A549 (cell line): ENCODE data around the gene CCDC137. TPM values are rescaled to one million over a fixed set of nuclear protein-coding genes. Genes with fewer than 3 reads are reported as not detected.

Source experiments
- ATAC-seq, 2 experiments: fragments of 200-7000 bp in 1 of 2; fragments of >200 bp in 1 of 2; cut with Nextera tagmentation in 1 of 2; cut with Tn5 transposase in 1 of 2; 3 replicates each; pipeline versions ENCODE4 v1.8.0 to v1.9.1; 2018 to 2020; ENCODE audit warnings: mild to moderate bottlenecking in 1 of 2, moderate library complexity in 1 of 2
- CTCF ChIA-PET: fragments of 300-600 bp; sonication (Branson Sonifier 250); formaldehyde crosslinking; extraction: SDS; loops from one replicate; lab custom pipeline; 2021; ENCODE audit warnings: antibody characterized with exemption, inconsistent platforms; lab: Yijun Ruan, JAX
- POLR2A ChIA-PET: fragments of 350-600 bp; formaldehyde crosslinking; extraction: SDS; loops from one replicate; lab custom pipeline; 2021; ENCODE audit warnings: antibody characterized with exemption, inconsistent platforms; lab: Yijun Ruan, JAX
- DNase-seq, 2 experiments: peaks; one replicate each; pipeline versions ENCODE4 v3.0.0 to v3.0.0-alpha.2; 2011 to 2016; ENCODE audit warnings: low read depth in 1 of 2, low spot score in 1 of 2
- FAIRE-seq: peaks from 2 replicates; lab custom pipeline; 2011; peaks lifted over from hg19 to GRCh38; lab: Jason Lieb, UNC
- H3K27ac ChIP-seq, 2 experiments: fragments of >200 bp; sonication (Bioruptor Twin); formaldehyde crosslinking; 3 replicates each; pipeline ENCODE4 v1.5.1; 2016 to 2017
- H3K4me1 ChIP-seq: fragments of >200 bp; sonication (Bioruptor Twin); formaldehyde crosslinking; 3 replicates; pipeline ENCODE4 v1.6.1; 2016
- H3K4me2 ChIP-seq: fragments of >200 bp; sonication (Bioruptor Twin); formaldehyde crosslinking; 3 replicates; pipeline ENCODE4 v1.6.1; 2016
- H3K4me3 ChIP-seq: fragments of >200 bp; sonication (Bioruptor Twin); formaldehyde crosslinking; 3 replicates; pipeline ENCODE4 v1.5.1; 2016
- H3K9me3 ChIP-seq: fragments of >200 bp; sonication (Bioruptor Twin); formaldehyde crosslinking; 3 replicates; pipeline ENCODE4 v1.6.1; 2016
- ATOH8 ChIP-seq: fragments of 250-450 bp; sonication (Bioruptor Pico); IDR thresholded peaks from 2 replicates; pipeline ENCODE4 v1.5.0; 2020; ENCODE audit warnings: low read depth, mild to moderate bottlenecking, moderate library complexity
- CBX2 ChIP-seq: fragments of 200-600 bp; sonication (generic); IDR thresholded peaks from 2 replicates; pipeline ENCODE4 v1.6.1; 2016; ENCODE audit warnings: low read depth, mild to moderate bottlenecking, borderline replicate concordance
- CBX8 ChIP-seq: fragments of 200-600 bp; sonication (generic); IDR thresholded peaks from 2 replicates; pipeline ENCODE4 v1.6.1; 2016
- CHD2 ChIP-seq: fragments of 150-350 bp; IDR thresholded peaks from 2 replicates; pipeline ENCODE4 v1.6.1; 2014; ENCODE audit warnings: low read length; ENCODE audit not compliant: partially characterized antibody
- CHD4 ChIP-seq: fragments of 200-600 bp; sonication (generic); IDR thresholded peaks from 2 replicates; pipeline ENCODE4 v1.6.1; 2016; ENCODE audit warnings: antibody characterized with exemption, mild to moderate bottlenecking, borderline replicate concordance
- EHF ChIP-seq: fragments of 250-450 bp; sonication (Bioruptor Pico); IDR thresholded peaks from 2 replicates; pipeline ENCODE4 v1.5.0; 2020; ENCODE audit warnings: mild to moderate bottlenecking
- FOSL2 ChIP-seq, 2 experiments: fragments of 450-650 bp in 1 of 2; fragments of >200 bp in 1 of 2; sonication (Bioruptor Twin) in 1 of 2; formaldehyde crosslinking; IDR thresholded peaks; 2 replicates each; pipeline versions ENCODE4 v1.5.0 to v1.6.1; 2016 to 2020; ENCODE audit warnings: mild to moderate bottlenecking in 1 of 2, moderate library complexity in 1 of 2
- FOXS1 ChIP-seq: fragments of 250-450 bp; sonication (Bioruptor Pico); IDR thresholded peaks from 2 replicates; pipeline ENCODE4 v1.5.0; 2020; ENCODE audit warnings: mild to moderate bottlenecking, moderate library complexity
- GATA3 ChIP-seq: IDR thresholded peaks from 2 replicates; pipeline ENCODE4 v1.6.1; 2012; ENCODE audit warnings: borderline replicate concordance
- HOXB13 ChIP-seq: fragments of 250-450 bp; sonication (Bioruptor Pico); IDR thresholded peaks from 2 replicates; pipeline ENCODE4 v1.5.0; 2020; ENCODE audit warnings: low read depth, mild to moderate bottlenecking, moderate library complexity
- HOXB5 ChIP-seq: fragments of 250-450 bp; sonication (Bioruptor Pico); IDR thresholded peaks from 2 replicates; pipeline ENCODE4 v1.5.0; 2020; ENCODE audit warnings: mild to moderate bottlenecking, moderate library complexity
- KDM1A ChIP-seq: fragments of 200-600 bp; sonication (generic); IDR thresholded peaks from 2 replicates; pipeline ENCODE4 v1.6.1; 2016; ENCODE audit warnings: low read depth, mild to moderate bottlenecking
- NR3C1 ChIP-seq: fragments of >200 bp; sonication (Bioruptor Twin); formaldehyde crosslinking; IDR thresholded peaks from 3 replicates; pipeline ENCODE4 v1.6.1; 2017
- PHF8 ChIP-seq: fragments of 200-600 bp; sonication (generic); IDR thresholded peaks from 2 replicates; pipeline ENCODE4 v1.6.1; 2016; ENCODE audit warnings: low read depth, mild to moderate bottlenecking, antibody characterized with exemption, moderate library complexity, borderline replicate concordance
- POLR2AphosphoS2 ChIP-seq: conservative IDR thresholded peaks from 2 replicates; pipeline ENCODE4 v1.6.1; 2012; ENCODE audit warnings: low read length, improper control_type of control experiment, inconsistent platforms
- RFX5 ChIP-seq: fragments of 450-650 bp; IDR thresholded peaks from 2 replicates; pipeline ENCODE4 v1.7.1; 2014; ENCODE audit warnings: antibody characterized with exemption, mild to moderate bottlenecking, moderate library complexity
- RNF2 ChIP-seq: fragments of 200-600 bp; sonication (generic); IDR thresholded peaks from 2 replicates; pipeline ENCODE4 v1.6.1; 2016; ENCODE audit warnings: low read depth, mild to moderate bottlenecking, antibody characterized with exemption, moderate library complexity, borderline replicate concordance
- TP53 ChIP-seq: fragments of 250-450 bp; sonication (Bioruptor Pico); IDR thresholded peaks from 2 replicates; pipeline ENCODE4 v1.5.0; 2021; ENCODE audit warnings: mild to moderate bottlenecking, moderate library complexity
- ZC3H11A ChIP-seq: fragments of 450-650 bp; IDR thresholded peaks from 2 replicates; pipeline ENCODE4 v1.6.1; 2014; ENCODE audit warnings: antibody characterized with exemption, mild to moderate bottlenecking
- WGBS: methylation state at CpG from one replicate; pipeline ENCODE4 v1.1.6; 2017; ENCODE audit errors: missing lambda C conversion rate; 5-methylcytosine and 5-hydroxymethylcytosine counted together
- polyA plus RNA-seq, 4 experiments: library from polyadenylated mRNA; depleted of rRNA in 3 of 4; stranded (reverse); fragments of >200 nt; fragmentation: RNase III in 1 of 4; extraction: RNeasy Plus Mini Kit Qiagen cat#74134 plus additional on column Dnase treatment in 1 of 4; gene quantifications; 2 replicates in 3 of 4; 3 replicates in 1 of 4; pipeline ENCODE4 v1.2.3, GENCODE V29; 2011 to 2017
- TF ChIP-seq, protein P1 (sequence below): fragments of 450-650 bp; IDR thresholded peaks from 2 replicates; pipeline ENCODE4 v1.6.1; 2014; ENCODE audit warnings: antibody characterized with exemption
- TF ChIP-seq, protein P2 (sequence below): fragments of >200 bp; sonication (Bioruptor Twin); formaldehyde crosslinking; IDR thresholded peaks from 3 replicates; pipeline ENCODE4 v1.6.1; 2016
- TF ChIP-seq, protein P3 (sequence below): IDR thresholded peaks from 2 replicates; pipeline ENCODE4 v1.6.1; 2012
- TF ChIP-seq, protein P4 (sequence below): fragments of 150-350 bp; IDR thresholded peaks from 2 replicates; pipeline ENCODE4 v1.6.1; 2014; ENCODE audit warnings: low read depth, mild to moderate bottlenecking, low read length
- TF ChIP-seq, protein P5 (sequence below): fragments of >200 bp; sonication (Bioruptor Twin); formaldehyde crosslinking; IDR thresholded peaks from 3 replicates; pipeline ENCODE4 v1.5.1; 2016

The CCDC137 gene
- polyA plus RNA-seq, 2 of the 4 experiments (the other 2 are of a cell fraction), result 22.6 to 55.0 TPM

- TF ChIP-seq, protein P1, sequence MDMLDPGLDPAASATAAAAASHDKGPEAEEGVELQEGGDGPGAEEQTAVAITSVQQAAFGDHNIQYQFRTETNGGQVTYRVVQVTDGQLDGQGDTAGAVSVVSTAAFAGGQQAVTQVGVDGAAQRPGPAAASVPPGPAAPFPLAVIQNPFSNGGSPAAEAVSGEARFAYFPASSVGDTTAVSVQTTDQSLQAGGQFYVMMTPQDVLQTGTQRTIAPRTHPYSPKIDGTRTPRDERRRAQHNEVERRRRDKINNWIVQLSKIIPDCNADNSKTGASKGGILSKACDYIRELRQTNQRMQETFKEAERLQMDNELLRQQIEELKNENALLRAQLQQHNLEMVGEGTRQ, result no peak
Observed at GRCh38 chr17:81717766-81718089, 51.2 kb downstream of the CCDC137 start (continued).

DNA sequence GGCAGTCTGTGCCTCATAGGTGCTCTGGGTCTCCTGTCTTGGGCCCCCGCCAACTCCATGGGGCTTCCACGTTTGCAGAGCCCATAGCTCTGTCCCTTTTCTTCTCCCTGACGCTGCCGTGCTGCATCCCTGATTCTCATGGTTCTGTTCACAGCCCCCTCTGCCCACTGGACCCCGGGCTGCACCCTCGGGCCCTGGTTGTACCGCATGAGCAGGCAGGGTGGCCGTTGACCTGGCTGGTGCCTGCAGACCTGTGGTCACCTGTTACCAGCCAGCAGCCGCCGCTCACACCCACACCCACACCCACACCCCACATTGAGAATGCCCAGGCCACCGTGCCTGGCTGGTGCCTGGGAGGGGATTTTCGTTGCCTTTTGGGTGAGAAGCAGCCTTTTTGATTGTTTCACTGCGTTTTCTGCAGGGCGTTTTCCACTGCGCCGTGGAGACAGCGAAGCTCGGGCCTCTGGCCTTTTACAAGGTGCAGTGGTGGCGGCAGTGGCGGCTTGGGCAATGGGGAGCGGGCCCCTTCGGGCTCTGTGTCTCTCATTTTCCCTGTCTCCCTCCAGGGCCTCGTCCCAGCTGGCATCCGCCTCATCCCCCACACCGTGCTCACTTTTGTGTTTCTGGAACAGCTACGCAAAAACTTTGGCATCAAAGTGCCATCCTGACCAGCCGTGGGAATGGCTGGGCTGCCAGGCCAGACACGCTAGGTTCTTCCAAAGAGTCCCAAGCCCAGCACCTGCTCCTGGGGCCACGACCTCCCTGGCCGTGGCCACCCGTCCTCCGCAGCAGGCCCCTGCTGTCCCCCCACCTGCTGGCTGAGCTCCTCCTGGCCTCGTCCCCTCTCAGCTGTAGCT lies 53.1 kb downstream of the CCDC137 start:
- ATAC-seq (no peak), FAIRE-seq (no peak), DNase-seq (no peak)
- ChIA-PET POLR2A (no interaction called here), CTCF (interaction anchor here (0.6 to 7.7 kb wide), 6 partner anchors 9 to 395 kb away, joined by 3 to 55 read pairs (median 3); no protein-coding TSS in a partner anchor)
- TF ChIP-seq CBX8 (no peak), KDM1A (no peak), CBX2 (no peak), FOXS1 (CRISPR knock-in tag) (no peak), TP53 (no peak)
- 88% methylated on average over 33 of the region's 33 CpGs for WGBS
- Histone ChIP-seq H3K4me3 (no peak overlapping the region), H3K4me1 (peaks cover 19% of the 10 kb centered on the region), H3K27ac (no peak overlapping the region), H3K9me3 (no peaks in the 10 kb centered on the region), H3K4me2 (no peak overlapping the region)

GRCh38 chr17:81720267-81721071 lies 53.9 kb downstream of the CCDC137 start:
- Histone ChIP-seq H3K27ac (no peak overlapping the region), H3K4me2 (no peak overlapping the region), H3K9me3 (no peaks in the 10 kb centered on the region), H3K4me3 (no peak overlapping the region), H3K4me1 (peaks cover 19% of the 10 kb centered on the region)
- ChIA-PET CTCF (interaction anchor here (0.7 to 7.7 kb wide), 4 partner anchors 8 to 14 kb away, joined by 3 to 55 read pairs (median 9); partner anchors contain the start of gene SLC25A10), POLR2A (interaction anchor here (3.5 kb wide), 1 partner anchor 8 kb away, joined by 18 read pairs; the partner anchor contains the start of gene SLC25A10)
- FAIRE-seq, result no peak
- no peak for ATAC-seq
- DNase-seq, result no peak
- TF ChIP-seq RFX5 (no peak), FOSL2 (IDR thresholded peaks at IDR 0.05) (no peak), FOSL2 (CRISPR knock-in tag; IDR thresholded peaks at IDR 0.05) (no peak), HOXB13 (CRISPR knock-in tag) (no peak), FOXS1 (CRISPR knock-in tag) (no peak), CHD4 (no peak), RNF2 (no peak), KDM1A (no peak), ATOH8 (no peak), HOXB5 (CRISPR knock-in tag) (no peak), PHF8 (no peak), CHD2 (no peak), EHF (no peak), POLR2AphosphoS2 (no peak), ZC3H11A (no peak), NR3C1 (no peak), GATA3 (no peak)
- TF ChIP-seq, protein P2, sequence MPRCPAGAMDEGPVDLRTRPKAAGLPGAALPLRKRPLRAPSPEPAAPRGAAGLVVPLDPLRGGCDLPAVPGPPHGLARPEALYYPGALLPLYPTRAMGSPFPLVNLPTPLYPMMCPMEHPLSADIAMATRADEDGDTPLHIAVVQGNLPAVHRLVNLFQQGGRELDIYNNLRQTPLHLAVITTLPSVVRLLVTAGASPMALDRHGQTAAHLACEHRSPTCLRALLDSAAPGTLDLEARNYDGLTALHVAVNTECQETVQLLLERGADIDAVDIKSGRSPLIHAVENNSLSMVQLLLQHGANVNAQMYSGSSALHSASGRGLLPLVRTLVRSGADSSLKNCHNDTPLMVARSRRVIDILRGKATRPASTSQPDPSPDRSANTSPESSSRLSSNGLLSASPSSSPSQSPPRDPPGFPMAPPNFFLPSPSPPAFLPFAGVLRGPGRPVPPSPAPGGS, result no peak
- TF ChIP-seq, protein P3, sequence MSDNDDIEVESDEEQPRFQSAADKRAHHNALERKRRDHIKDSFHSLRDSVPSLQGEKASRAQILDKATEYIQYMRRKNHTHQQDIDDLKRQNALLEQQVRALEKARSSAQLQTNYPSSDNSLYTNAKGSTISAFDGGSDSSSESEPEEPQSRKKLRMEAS, result no peak
- TF ChIP-seq, protein P4, sequence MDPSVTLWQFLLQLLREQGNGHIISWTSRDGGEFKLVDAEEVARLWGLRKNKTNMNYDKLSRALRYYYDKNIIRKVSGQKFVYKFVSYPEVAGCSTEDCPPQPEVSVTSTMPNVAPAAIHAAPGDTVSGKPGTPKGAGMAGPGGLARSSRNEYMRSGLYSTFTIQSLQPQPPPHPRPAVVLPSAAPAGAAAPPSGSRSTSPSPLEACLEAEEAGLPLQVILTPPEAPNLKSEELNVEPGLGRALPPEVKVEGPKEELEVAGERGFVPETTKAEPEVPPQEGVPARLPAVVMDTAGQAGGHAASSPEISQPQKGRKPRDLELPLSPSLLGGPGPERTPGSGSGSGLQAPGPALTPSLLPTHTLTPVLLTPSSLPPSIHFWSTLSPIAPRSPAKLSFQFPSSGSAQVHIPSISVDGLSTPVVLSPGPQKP, result no peak
- TF ChIP-seq, protein P5, sequence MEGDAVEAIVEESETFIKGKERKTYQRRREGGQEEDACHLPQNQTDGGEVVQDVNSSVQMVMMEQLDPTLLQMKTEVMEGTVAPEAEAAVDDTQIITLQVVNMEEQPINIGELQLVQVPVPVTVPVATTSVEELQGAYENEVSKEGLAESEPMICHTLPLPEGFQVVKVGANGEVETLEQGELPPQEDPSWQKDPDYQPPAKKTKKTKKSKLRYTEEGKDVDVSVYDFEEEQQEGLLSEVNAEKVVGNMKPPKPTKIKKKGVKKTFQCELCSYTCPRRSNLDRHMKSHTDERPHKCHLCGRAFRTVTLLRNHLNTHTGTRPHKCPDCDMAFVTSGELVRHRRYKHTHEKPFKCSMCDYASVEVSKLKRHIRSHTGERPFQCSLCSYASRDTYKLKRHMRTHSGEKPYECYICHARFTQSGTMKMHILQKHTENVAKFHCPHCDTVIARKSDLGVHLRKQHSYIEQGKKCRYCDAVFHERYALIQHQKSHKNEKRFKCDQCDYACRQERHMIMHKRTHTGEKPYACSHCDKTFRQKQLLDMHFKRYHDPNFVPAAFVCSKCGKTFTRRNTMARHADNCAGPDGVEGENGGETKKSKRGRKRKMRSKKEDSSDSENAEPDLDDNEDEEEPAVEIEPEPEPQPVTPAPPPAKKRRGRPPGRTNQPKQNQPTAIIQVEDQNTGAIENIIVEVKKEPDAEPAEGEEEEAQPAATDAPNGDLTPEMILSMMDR, result no peak
- WGBS, result 93% methylated on average over 33 of the region's 33 CpGs
